H1 (cell line): ENCODE measurements around the gene COMMD7. TPM values are rescaled to one million over a fixed set of nuclear protein-coding genes. Genes with fewer than 3 reads are reported as not detected.

Source experiments
- CTCF ChIA-PET: fragments of 300-600 bp; sonication (Branson Sonifier 250); formaldehyde crosslinking; loops from one replicate; lab custom pipeline; 2021; ENCODE audit not compliant: partially characterized antibody; lab: Charles Lee
- POLR2A ChIA-PET: fragments of 300-600 bp; sonication (Branson Sonifier 250); formaldehyde crosslinking; loops from one replicate; lab custom pipeline; 2021; ENCODE audit warnings: inconsistent platforms; ENCODE audit not compliant: partially characterized antibody; lab: Charles Lee
- DNase-seq, 2 experiments: peaks; one replicate each; pipeline versions ENCODE4 v3.0.0 to v3.0.0-alpha.2; 2010 to 2022; ENCODE audit warnings: low spot score in 2 of 2, low read depth in 1 of 2, mixed read lengths in 1 of 2
- FAIRE-seq: peaks from 2 replicates; lab custom pipeline; 2011; peaks lifted over from hg19 to GRCh38; lab: Jason Lieb, UNC
- H2AFZ ChIP-seq: 2 replicates; pipeline ENCODE4 v1.8.1; 2012; ENCODE audit warnings: low read length, inconsistent platforms
- H2AK5ac ChIP-seq: 2 replicates; pipeline ENCODE4 v1.6.1; 2013; ENCODE audit warnings: low read depth, low read length
- H2BK120ac ChIP-seq: replicated peaks from 2 replicates; pipeline ENCODE3; 2013; ENCODE audit warnings: low read depth, low read length, inconsistent platforms
- H2BK12ac ChIP-seq: 2 replicates; pipeline ENCODE4 v1.6.1; 2013; ENCODE audit warnings: low read depth, low read length
- H2BK15ac ChIP-seq: 2 replicates; pipeline ENCODE4 v1.6.1; 2013; ENCODE audit warnings: low read length
- H2BK20ac ChIP-seq: 2 replicates; pipeline ENCODE4 v1.6.1; 2013; ENCODE audit warnings: low read length
- H2BK5ac ChIP-seq: 2 replicates; pipeline ENCODE4 v1.6.1; 2013; ENCODE audit warnings: low read depth, low read length
- H3K14ac ChIP-seq: 2 replicates; pipeline ENCODE4 v1.6.1; 2013; ENCODE audit warnings: inconsistent platforms; ENCODE audit not compliant: insufficient read length
- H3K18ac ChIP-seq: 2 replicates; pipeline ENCODE4 v1.6.1; 2013; ENCODE audit warnings: low read length; ENCODE audit errors: extremely low read depth
- H3K23ac ChIP-seq: 2 replicates; pipeline ENCODE4 v1.6.1; 2013; ENCODE audit warnings: inconsistent platforms; ENCODE audit not compliant: insufficient read length
- H3K23me2 ChIP-seq: 2 replicates; pipeline ENCODE4 v1.6.1; 2013; ENCODE audit warnings: low read depth, low read length
- H3K27ac ChIP-seq: 2 replicates; pipeline ENCODE4 v1.6.1; 2011; ENCODE audit warnings: low read depth, low read length, inconsistent platforms
- H3K27me3 ChIP-seq, 4 experiments: replicated peaks in 1 of 4; 1 replicate in 1 of 4; 2 replicates in 3 of 4; pipeline versions ENCODE4 v1.6.1 to v1.8.1; 2011 to 2013; ENCODE audit warnings: low read length in 3 of 4, mild to moderate bottlenecking in 3 of 4, inconsistent platforms in 2 of 4, mixed read lengths in 2 of 4, moderate library complexity in 1 of 4; ENCODE audit not compliant: control insufficient read depth in 3 of 4, insufficient read depth in 3 of 4; ENCODE audit errors: extremely low read depth in 1 of 4
- H3K36me3 ChIP-seq, 4 experiments: 2 replicates each; pipeline versions ENCODE4 v1.6.1 to v1.8.1; 2011 to 2013; ENCODE audit warnings: mild to moderate bottlenecking in 4 of 4, low read length in 3 of 4, moderate library complexity in 2 of 4, control low read depth in 1 of 4, inconsistent platforms in 1 of 4; ENCODE audit not compliant: insufficient read depth in 4 of 4, control insufficient read depth in 2 of 4
- H3K4ac ChIP-seq: replicated peaks from 2 replicates; pipeline ENCODE3; 2013; ENCODE audit warnings: low read length, low read depth, mixed read lengths, inconsistent platforms; ENCODE audit not compliant: insufficient read length
- H3K4me1 ChIP-seq, 4 experiments: replicated peaks in 1 of 4; 1 replicate in 1 of 4; 2 replicates in 3 of 4; pipeline versions ENCODE4 v1.6.1 to v1.8.1; 2011 to 2013; ENCODE audit warnings: low read length in 3 of 4, inconsistent platforms in 2 of 4, mixed read lengths in 1 of 4; ENCODE audit not compliant: insufficient read depth in 4 of 4, control insufficient read depth in 3 of 4
- H3K4me2 ChIP-seq, 2 experiments: 2 replicates each; pipeline versions ENCODE4 v1.6.1 to v1.8.1; 2011 to 2013; ENCODE audit warnings: low read depth in 2 of 2, low read length in 2 of 2, control low read depth in 1 of 2, inconsistent platforms in 1 of 2, mild to moderate bottlenecking in 1 of 2; ENCODE audit not compliant: insufficient read depth in 1 of 2
- H3K4me3 ChIP-seq, 4 experiments: fragments of 200-600, 300-600 bp in 1 of 4; sonication (generic), shearing (Covaris generic), sonication (Bioruptor Twin) in 1 of 4; 2 replicates each; pipeline versions ENCODE4 v1.5.1 to v1.8.1; 2011 to 2016; ENCODE audit warnings: low read length in 4 of 4, low read depth in 3 of 4, control low read depth in 2 of 4, inconsistent platforms in 2 of 4, mild to moderate bottlenecking in 2 of 4, mixed read lengths in 1 of 4, moderate library complexity in 1 of 4; ENCODE audit not compliant: insufficient read depth in 2 of 4; ENCODE audit errors: extremely low read depth in 1 of 4
- H3K56ac ChIP-seq: replicated peaks from 2 replicates; pipeline ENCODE3; 2013; ENCODE audit warnings: low read depth, mild to moderate bottlenecking, mixed read lengths, low read length, inconsistent platforms; ENCODE audit not compliant: insufficient read length
- H3K79me1 ChIP-seq: 2 replicates; pipeline ENCODE4 v1.6.1; 2013; ENCODE audit warnings: low read depth, low read length, control low read depth
- H3K79me2 ChIP-seq, 2 experiments: 2 replicates each; pipeline versions ENCODE4 v1.6.1 to v1.8.1; 2012 to 2013; ENCODE audit warnings: low read length in 2 of 2, mild to moderate bottlenecking in 2 of 2, inconsistent platforms in 1 of 2; ENCODE audit not compliant: insufficient read depth in 2 of 2, control insufficient read depth in 1 of 2
- H3K9ac ChIP-seq, 4 experiments: replicated peaks in 1 of 4; 1 replicate in 1 of 4; 2 replicates in 3 of 4; pipeline versions ENCODE4 v1.6.1 to v1.8.1; 2011 to 2013; ENCODE audit warnings: low read depth in 3 of 4, low read length in 3 of 4, control low read depth in 2 of 4, mild to moderate bottlenecking in 2 of 4, moderate library complexity in 2 of 4, inconsistent platforms in 1 of 4; ENCODE audit errors: extremely low read depth in 1 of 4
- H3K9me3 ChIP-seq, 2 experiments: 2 replicates each; pipeline versions ENCODE4 v1.6.1 to v1.8.1; 2012 to 2013; ENCODE audit warnings: mild to moderate bottlenecking in 2 of 2, moderate library complexity in 2 of 2, control low read depth in 1 of 2, inconsistent platforms in 1 of 2, low read depth in 1 of 2, low read length in 1 of 2, mixed read lengths in 1 of 2; ENCODE audit not compliant: insufficient read depth in 2 of 2
- H4K20me1 ChIP-seq, 2 experiments: replicated peaks in 1 of 2; 2 replicates each; pipeline versions ENCODE3 to v1.8.1; 2011 to 2013; ENCODE audit warnings: inconsistent platforms in 2 of 2, low read length in 2 of 2, mild to moderate bottlenecking in 1 of 2; ENCODE audit not compliant: insufficient read depth in 2 of 2, control insufficient read depth in 1 of 2
- H4K5ac ChIP-seq: 2 replicates; pipeline ENCODE4 v1.6.1; 2013; ENCODE audit warnings: low read length, low read depth, mixed read lengths, inconsistent platforms; ENCODE audit not compliant: insufficient read length
- H4K8ac ChIP-seq: 2 replicates; pipeline ENCODE4 v1.8.0; 2013; ENCODE audit warnings: mild to moderate bottlenecking, moderate library complexity, low read length, inconsistent platforms; ENCODE audit not compliant: insufficient read depth; ENCODE audit errors: extremely low read depth
- H4K91ac ChIP-seq: replicated peaks from 2 replicates; pipeline ENCODE3; 2013; ENCODE audit warnings: low read length, mixed read lengths, inconsistent platforms; ENCODE audit not compliant: insufficient read length
- JUN ChIP-seq: IDR thresholded peaks from 2 replicates; pipeline ENCODE4 v1.6.1; 2011; ENCODE audit warnings: low read depth, mild to moderate bottlenecking, improper control_type of control experiment, low read length
- RBBP5 ChIP-seq: IDR thresholded peaks from 2 replicates; pipeline ENCODE4 v1.7.1; 2012; ENCODE audit warnings: low read depth, mild to moderate bottlenecking, inconsistent platforms, low read length, moderate library complexity, borderline replicate concordance
- WGBS, 2 experiments: shearing (Covaris generic) in 1 of 2; methylation state at CpG; one replicate each; pipeline versions ENCODE4 v1.1.6 to v1.1.7; 2013 to 2015; ENCODE audit warnings: low lambda C conversion rate in 2 of 2, mixed read lengths in 2 of 2, inconsistent platforms in 1 of 2, low coverage in 1 of 2, missing lambda C conversion rate in 1 of 2; ENCODE audit not compliant: insufficient replicate concordance in 2 of 2, insufficient coverage in 1 of 2, insufficient read length in 1 of 2; ENCODE audit errors: extremely low coverage in 1 of 2, missing lambda C conversion rate in 1 of 2; 5-methylcytosine and 5-hydroxymethylcytosine counted together
- polyA plus RNA-seq, 7 experiments: library from polyadenylated mRNA; depleted of rRNA in 3 of 7; stranded (reverse) in 5 of 7; unstranded in 2 of 7; fragments of >200 nt in 5 of 7; fragments of 200-250 nt in 2 of 7; gene quantifications; 1 replicate in 5 of 7; 2 replicates in 1 of 7; 4 replicates in 1 of 7; pipeline versions ENCODE4 v1.2.1 to v1.2.3, GENCODE V29; 2011 to 2013; ENCODE audit warnings: missing spikeins in 2 of 7, mixed read lengths in 2 of 7
- total RNA-seq: library from RNA; stranded (reverse); fragmentation: NEBNext Ultra II Directional; extraction: Animal tissue kit (Norgen Biotek cat#: 25700); gene quantifications from 2 replicates; pipeline ENCODE4 v1.2.1, GENCODE V29; 2021

Gene COMMD7
- total and polyA plus RNA-seq, 2 of the 8 experiments (the other 6 are each of a cell fraction or from before 2014, with no cell fraction given) = 39.4 to 48.9 TPM

- Histone ChIP-seq H2BK120ac (no peak overlapping the region), H4K5ac (no peak overlapping the region), H3K36me3 (peaks cover 78 to 97% (median 90%) of the 10 kb centered on the region in 4 experiments), H2BK5ac (no peak overlapping the region), H3K23ac (no peak overlapping the region), H2BK15ac (no peak overlapping the region), H4K8ac (no peak overlapping the region), H2AK5ac (no peak overlapping the region), H3K4me1 (peaks cover 0 to 9% (median 2%) of the 10 kb centered on the region in 4 experiments; a peak in 4 of 7 replicates), H4K20me1 (peaks cover 33 to 36% of the 10 kb centered on the region in 2 experiments), H2BK12ac (no peak overlapping the region), H3K4me3 (no peak overlapping the region), H3K23me2 (no peaks in the 10 kb centered on the region), H3K4ac (no peak overlapping the region), H3K79me2 (peaks cover 0 to 71% of the 10 kb centered on the region in 2 experiments; a peak in 2 of 4 replicates), H3K9ac (no peak overlapping the region), H3K27ac (0 out of 2 replicates have a peak overlapping the region, but pooled peaks have one; percentile 16), H3K27me3 (no peaks in the 10 kb centered on the region), H3K14ac (no peak overlapping the region), H2BK20ac (no peak overlapping the region), H3K79me1 (peaks cover 4% of the 10 kb centered on the region; the same call in 1 of the 2 replicates), H3K18ac (no peak overlapping the region), H3K9me3 (no peaks in the 10 kb centered on the region), H3K56ac (no peak overlapping the region), H2AFZ (no peak overlapping the region), H3K4me2 (no peak overlapping the region), H4K91ac (no peak overlapping the region)
- POLR2A ChIA-PET = interaction anchor here (0.6 to 9.9 kb wide), 8 partner anchors 12 to 118 kb away, joined by 3 to 112 read pairs (median 3); partner anchors contain the start of gene DNMT3B
- no peak for DNase-seq
- TF ChIP-seq RBBP5 (no peak), JUN (no peak)
- no peak for FAIRE-seq
- WGBS, 2 experiments = 89% methylated on average over 12 of the region's 13 CpGs; no CpG with 5 or more reads in 1 of the 2 experiments
- CTCF ChIA-PET = interaction anchor here (1.2 to 6.0 kb wide), 6 partner anchors 10 to 212 kb away, joined by 3 to 88 read pairs (median 4); partner anchors contain the start of gene SUN5
Observed at GRCh38 chr20:32792731-32793458, 49.6 kb upstream of the COMMD7 start.
